Left ventricle myocardium inferior (tissue), 1 donor: ENCODE results near the gene ANO10. TPM values are rescaled to one million over a fixed set of nuclear protein-coding genes. Genes with fewer than 3 reads are reported as not detected.
"Not testable (repeated sequence)": the region's sequence is repeated elsewhere in the genome, so short reads cannot be mapped to it uniquely, and the experiment has no call there.

Experiments used
- DNase-seq: peaks from one replicate; pipeline ENCODE4 v3.0.0-alpha.2; 2020
- H3K27ac ChIP-seq: fragments of 200-600 bp; replicated peaks from 2 replicates; pipeline ENCODE4 v1.8.0; 2021
- H3K27me3 ChIP-seq: fragments of 200-600 bp; 2 replicates; pipeline ENCODE4 v1.8.0; 2021; ENCODE audit warnings: low read depth
- H3K36me3 ChIP-seq: fragments of 200-600 bp; 2 replicates; pipeline ENCODE4 v1.8.0; 2021
- H3K4me1 ChIP-seq: fragments of 200-600 bp; 2 replicates; pipeline ENCODE4 v1.8.0; 2021
- H3K4me3 ChIP-seq: fragments of 200-600 bp; 2 replicates; pipeline ENCODE4 v1.8.0; 2021; ENCODE audit warnings: mild to moderate bottlenecking, moderate library complexity
- H3K9me3 ChIP-seq: fragments of 200-600 bp; replicated peaks from 2 replicates; pipeline ENCODE4 v1.8.0; 2021
- intact Hi-C: fragments of 100-400 bp; cut with micrococcal nuclease; formaldehyde crosslinking; loops from one replicate; pipeline ENCODE4 v1.11.0; 2022
- total RNA-seq: library from RNA; stranded (reverse); fragmentation: NEBNext Ultra II Directional; extraction: Animal tissue kit (Norgen Biotek cat#: 25700); gene quantifications from one replicate; pipeline ENCODE4 v1.2.1, GENCODE V29; 2021
- TF ChIP-seq, protein P1 (sequence below): fragments of 200-600 bp; IDR thresholded peaks from 2 replicates; pipeline ENCODE4 v1.8.0; 2021; ENCODE audit warnings: antibody characterized with exemption, mild to moderate bottlenecking, borderline replicate concordance
- donor health status: DM: no; HTN: yes; CAD: no; lungs with severe emphysema.

Gene ANO10
- total RNA-seq, 1 donor from 2014 or later, result 12.6 TPM

DNA sequence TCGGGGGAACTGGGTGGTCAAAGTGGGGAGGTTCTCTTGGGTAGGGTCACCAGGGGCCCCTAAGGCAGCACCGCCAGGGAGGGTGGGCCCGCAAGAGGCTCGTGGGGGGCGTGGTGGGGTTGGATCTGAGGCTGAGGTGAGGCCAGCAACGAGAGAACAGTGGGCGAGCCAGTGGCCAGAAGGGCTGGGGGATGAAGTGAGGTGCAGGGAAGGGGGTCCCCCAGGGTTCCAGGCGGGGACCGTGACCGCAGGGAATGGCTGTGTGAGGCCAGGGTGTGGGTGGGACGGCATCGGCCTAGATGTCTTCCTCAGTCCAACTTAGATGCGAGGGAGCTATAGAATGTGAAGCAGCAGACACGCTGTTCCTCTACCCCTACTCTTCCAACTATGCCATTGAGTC is 257.3 kb downstream of the ANO10 start:
- H3K27me3 ChIP-seq, result no peaks in the 10 kb centered on the region
- no peaks in the 10 kb centered on the region for H3K36me3 ChIP-seq
- peak overlapping the region; percentile 74 for H3K27ac ChIP-seq
- H3K4me1 ChIP-seq, result peaks cover 44% of the 10 kb centered on the region
- TF ChIP-seq, protein P1, sequence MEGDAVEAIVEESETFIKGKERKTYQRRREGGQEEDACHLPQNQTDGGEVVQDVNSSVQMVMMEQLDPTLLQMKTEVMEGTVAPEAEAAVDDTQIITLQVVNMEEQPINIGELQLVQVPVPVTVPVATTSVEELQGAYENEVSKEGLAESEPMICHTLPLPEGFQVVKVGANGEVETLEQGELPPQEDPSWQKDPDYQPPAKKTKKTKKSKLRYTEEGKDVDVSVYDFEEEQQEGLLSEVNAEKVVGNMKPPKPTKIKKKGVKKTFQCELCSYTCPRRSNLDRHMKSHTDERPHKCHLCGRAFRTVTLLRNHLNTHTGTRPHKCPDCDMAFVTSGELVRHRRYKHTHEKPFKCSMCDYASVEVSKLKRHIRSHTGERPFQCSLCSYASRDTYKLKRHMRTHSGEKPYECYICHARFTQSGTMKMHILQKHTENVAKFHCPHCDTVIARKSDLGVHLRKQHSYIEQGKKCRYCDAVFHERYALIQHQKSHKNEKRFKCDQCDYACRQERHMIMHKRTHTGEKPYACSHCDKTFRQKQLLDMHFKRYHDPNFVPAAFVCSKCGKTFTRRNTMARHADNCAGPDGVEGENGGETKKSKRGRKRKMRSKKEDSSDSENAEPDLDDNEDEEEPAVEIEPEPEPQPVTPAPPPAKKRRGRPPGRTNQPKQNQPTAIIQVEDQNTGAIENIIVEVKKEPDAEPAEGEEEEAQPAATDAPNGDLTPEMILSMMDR, result no peak
- intact Hi-C loops, result no loop called here
- no peak overlapping the region for H3K4me3 ChIP-seq
- no peaks in the 10 kb centered on the region for H3K9me3 ChIP-seq
- DNase-seq, result no peak

DNA sequence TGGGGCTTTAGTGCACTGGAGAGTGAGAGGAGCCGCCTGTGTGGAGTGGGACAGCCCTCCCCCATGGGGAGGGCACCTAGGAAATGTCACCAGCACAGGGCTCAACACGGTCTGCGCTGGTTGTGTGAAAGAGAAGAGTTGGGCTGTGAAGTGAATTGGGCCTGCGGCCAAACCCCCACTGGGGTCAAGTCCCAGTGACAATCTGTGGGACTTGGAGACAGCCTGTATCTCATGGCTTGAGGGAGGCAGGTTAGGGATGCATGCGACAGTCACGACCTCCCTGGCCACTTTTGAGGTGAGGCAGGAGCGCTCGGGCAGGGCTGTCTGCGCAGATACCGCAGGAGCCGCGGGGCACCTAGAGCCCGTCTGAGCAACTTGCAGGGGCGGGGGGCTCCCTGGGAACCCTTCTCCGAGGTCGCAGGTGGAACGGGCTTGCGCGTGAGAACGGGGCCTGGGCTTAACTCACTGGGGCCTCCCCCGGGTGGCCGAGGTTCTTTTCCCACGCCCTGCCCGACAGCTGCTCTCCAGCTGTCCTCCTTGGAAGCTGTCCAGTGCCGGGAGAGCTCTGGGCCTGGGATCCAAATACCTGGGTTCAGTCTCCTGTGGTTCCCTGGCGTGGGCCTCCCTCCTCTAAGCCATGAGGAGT is 258.1 kb downstream of the ANO10 start:
- Histone ChIP-seq H3K27me3 (no peaks in the 10 kb centered on the region), H3K36me3 (no peaks in the 10 kb centered on the region), H3K4me1 (peaks cover 44% of the 10 kb centered on the region), H3K4me3 (no peak overlapping the region), H3K27ac (peak overlapping the region; percentile 74), H3K9me3 (no peaks in the 10 kb centered on the region)
- DNase-seq, result peak; percentile 75
- intact Hi-C loops, result no loop called here
- TF ChIP-seq, protein P1, result no peak

DNA sequence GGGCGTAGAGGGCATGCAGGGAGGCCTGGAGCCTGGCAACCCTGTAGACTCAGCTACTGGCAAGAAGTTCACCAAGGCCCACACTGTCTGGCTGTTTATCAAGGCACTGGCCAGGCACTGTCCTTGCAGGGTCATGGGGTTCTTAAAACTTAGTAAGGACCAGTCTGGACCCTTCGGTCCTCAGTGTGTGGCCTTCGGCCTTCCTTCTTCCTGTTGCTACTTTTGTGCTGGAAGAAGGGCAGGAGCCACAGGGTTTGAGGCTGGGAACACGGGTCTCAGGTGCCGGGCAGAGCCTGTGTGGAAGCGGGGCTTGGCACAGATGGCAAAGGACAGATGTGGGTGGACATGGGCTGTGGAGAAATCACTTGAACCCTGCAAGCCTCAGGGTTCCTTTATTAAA is 258.9 kb downstream of the ANO10 start:
- intact Hi-C loops, result no loop called here
- H3K27me3 ChIP-seq, result no peaks in the 10 kb centered on the region
- no peak overlapping the region for H3K4me3 ChIP-seq
- H3K27ac ChIP-seq, result peak overlapping the region; percentile 74
- no peaks in the 10 kb centered on the region for H3K36me3 ChIP-seq
- no peaks in the 10 kb centered on the region for H3K9me3 ChIP-seq
- DNase-seq, result no peak
- TF ChIP-seq, protein P1, result no peak
- H3K4me1 ChIP-seq, result peaks cover 44% of the 10 kb centered on the region

DNA sequence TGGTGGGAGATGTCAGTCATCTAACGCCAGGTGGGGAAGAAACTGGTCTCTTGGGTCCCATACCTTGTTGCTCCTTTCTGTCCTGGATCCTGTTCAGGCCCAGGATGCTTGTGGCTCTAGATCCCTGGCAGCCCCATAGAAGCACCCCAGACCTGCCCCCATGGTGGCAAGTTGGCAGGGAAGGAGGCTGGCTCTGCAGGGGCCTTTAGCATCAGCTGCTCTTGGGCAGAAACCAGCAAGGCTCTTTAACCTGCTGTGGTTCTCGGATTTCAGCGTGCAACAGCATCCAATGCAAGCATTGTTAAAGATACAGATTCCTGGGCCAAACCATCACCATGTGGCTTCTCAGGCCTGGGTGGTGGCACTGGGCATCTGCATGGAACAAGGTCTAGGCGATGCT is 259.6 kb downstream of the ANO10 start:
- no peaks in the 10 kb centered on the region for H3K9me3 ChIP-seq
- no peak for DNase-seq
- H3K4me1 ChIP-seq, result peaks cover 44% of the 10 kb centered on the region
- H3K36me3 ChIP-seq, result no peaks in the 10 kb centered on the region
- H3K4me3 ChIP-seq, result no peak overlapping the region
- peak overlapping the region; percentile 74 for H3K27ac ChIP-seq
- intact Hi-C loops, result no loop called here
- TF ChIP-seq, protein P1, result no peak
- H3K27me3 ChIP-seq, result no peaks in the 10 kb centered on the region

DNA sequence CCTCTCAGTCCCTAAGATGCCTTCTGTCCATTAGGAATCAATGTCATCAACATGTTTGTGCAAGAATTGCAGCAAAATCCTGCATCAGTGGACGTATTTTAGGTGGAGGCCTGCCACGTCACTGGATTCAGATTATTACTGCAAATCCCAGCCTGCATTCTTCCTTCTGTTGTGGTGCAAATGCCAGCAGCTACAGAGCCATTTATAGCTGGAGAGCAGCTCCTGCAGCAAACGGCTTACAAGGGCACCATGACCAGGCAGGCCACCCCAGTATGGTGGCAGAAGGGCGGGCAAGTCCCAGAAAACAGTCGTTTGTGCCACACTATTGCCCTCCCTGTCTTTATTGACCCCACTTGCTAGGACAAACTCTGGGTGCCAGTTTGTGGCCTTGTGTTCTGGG is 260.7 kb downstream of the ANO10 start:
- H3K4me3 ChIP-seq, result no peak overlapping the region
- H3K4me1 ChIP-seq, result peaks cover 36% of the 10 kb centered on the region
- peak overlapping the region; percentile 74 for H3K27ac ChIP-seq
- H3K9me3 ChIP-seq, result peaks cover 6% of the 10 kb centered on the region
- no peaks in the 10 kb centered on the region for H3K36me3 ChIP-seq
- intact Hi-C loops, result no loop called here
- TF ChIP-seq, protein P1, result no peak
- no peak for DNase-seq
- H3K27me3 ChIP-seq, result no peaks in the 10 kb centered on the region

DNA sequence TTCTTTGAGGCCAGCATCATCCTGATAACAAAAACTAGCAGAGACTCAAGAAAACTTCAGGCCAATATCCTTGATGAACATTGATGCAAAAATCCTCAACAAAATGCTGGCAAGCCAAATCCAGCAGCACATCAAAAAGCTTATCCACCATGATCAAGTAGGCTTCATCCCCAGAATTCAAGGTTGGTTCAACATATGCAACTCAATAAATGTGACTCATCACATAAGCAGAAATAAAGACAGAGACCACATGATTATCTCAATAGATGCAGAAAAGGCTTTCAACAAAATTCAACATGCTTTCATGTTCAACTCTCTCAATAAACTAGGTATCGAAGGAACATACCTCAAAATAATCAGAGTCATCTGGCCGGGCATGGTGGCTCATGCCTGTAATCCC is 265.8 kb downstream of the ANO10 start:
- DNase-seq, H3K27me3 ChIP-seq, H3K4me1 ChIP-seq, H3K27ac ChIP-seq, intact Hi-C loops, H3K4me3 ChIP-seq: not testable (repeated sequence)
- Histone ChIP-seq H3K36me3 (peaks cover 16% of the 10 kb centered on the region), H3K9me3 (peaks cover 53% of the 10 kb centered on the region)
